Measurements from ENCODE around the gene CEP70.
"Not testable (repeated sequence)": the region's sequence is repeated elsewhere in the genome, so short reads cannot be mapped to it uniquely, and the experiment has no call there.

Gene CEP70

DNA sequence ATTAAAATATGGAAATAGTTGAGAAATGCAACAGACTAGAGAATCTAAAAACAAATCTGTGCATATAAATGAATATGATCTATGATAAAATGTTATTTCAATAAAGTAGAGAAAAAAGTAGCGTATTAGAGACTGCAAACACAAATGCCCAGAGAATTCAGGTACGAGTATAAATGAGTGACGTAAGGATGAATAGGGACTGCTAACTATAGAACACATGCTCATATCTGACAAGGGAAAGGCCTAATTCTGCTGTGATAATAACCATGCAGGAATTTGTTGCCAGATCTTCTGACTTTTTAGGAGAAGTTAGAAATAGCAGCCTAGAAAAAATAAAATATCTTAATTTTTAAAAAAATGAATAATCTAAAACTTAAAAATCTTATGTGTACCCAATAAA, 86.5 kb downstream of the CEP70 start:
- no peak for DNase-seq

DNA sequence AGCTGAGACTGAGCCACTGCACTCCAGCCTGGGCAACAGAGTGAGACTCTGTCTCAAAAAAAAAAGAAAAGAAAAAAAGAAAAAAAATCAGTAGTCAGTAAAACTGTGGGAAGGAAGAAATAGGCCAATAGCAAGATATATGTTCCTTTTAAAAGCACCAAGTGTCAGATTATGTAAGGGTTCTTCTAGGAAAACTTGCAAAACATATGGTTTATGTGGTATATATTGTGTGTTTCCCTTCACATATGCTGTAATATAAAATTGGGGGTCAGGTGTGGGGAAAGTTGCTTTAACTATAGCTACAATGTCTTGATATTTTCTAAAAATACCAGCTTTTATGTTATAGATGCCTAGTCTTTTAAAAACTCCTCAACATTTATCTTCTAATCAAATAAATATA, 95.1 kb downstream of the CEP70 start:
- no peak for DNase-seq

DNA sequence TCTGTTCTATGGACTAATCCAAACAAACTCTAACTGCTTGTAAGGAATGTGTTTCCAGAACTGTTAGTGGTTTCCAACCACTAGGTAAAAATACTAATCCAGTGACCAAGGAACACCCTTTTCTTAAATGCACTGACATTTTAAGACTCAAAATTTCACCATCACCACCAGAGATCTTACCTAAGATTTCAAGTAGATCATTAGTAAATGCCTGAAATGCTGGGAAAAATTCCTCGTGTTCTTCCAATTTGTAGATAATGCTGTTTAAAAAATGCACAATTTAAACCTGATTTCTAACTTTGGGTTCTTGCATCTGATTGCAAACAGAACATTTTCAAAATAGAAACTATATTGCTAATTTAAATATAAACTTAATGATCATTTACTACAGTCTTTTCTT, 96.2 kb downstream of the CEP70 start:
- DNase-seq, result no peak

DNA sequence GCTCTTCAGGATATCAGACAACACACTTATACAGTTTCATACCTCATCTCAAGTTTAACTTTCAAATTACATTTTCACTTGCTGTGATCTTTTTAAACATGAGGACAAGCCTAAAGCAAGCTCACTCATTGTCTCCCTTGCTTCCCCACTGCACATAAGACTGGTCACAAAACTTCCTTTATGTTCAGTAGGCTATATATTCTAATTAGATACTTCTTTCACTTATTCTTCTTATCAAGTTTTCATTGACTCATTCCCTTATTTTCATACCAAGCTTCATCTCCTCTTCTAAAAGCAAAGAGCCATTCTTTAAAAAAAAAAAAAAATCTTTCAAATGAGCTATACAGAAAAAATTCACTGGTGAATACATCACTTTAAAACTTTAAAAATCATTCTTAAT, 97.0 kb downstream of the CEP70 start:
- DNase-seq, result no peak

DNA sequence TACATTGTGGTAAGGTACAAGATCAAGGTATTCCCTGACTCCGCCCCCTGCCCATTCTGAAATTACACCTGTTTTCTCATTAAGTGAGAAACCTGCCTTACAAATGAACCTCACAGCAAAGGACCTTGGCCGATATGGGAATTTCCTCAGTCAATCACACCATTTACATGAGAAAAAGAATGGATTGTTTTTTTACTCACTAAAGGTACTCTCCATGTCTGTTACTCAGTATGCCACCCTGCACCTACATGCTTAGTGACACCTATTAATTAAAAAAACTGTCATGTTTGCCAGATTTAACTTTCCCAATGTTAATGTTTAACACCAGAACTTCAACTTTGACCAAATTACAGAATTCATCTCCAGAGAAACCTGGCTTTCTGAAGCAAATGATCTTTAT, 97.6 kb downstream of the CEP70 start:
- no peak for DNase-seq

DNA sequence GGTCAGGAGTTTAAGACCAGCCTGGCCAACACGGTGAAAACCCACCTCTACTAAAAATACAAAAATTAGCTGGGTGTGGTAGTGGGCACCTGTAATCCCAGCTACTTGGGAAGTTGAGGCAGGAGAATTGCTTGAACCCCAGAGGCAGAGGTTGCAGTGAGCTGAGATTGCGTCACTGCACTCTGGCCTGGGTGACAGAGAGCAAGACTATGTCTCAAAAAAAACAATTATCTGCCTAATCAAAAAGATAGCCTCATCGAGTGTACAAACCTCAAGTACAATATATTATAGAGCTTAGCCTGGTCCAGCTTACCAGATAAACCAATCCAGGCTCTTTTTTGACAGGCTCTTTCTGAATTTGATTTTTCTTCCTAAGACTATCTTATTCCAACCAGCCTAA, 98.4 kb downstream of the CEP70 start:
- not testable (repeated sequence) for DNase-seq

DNA sequence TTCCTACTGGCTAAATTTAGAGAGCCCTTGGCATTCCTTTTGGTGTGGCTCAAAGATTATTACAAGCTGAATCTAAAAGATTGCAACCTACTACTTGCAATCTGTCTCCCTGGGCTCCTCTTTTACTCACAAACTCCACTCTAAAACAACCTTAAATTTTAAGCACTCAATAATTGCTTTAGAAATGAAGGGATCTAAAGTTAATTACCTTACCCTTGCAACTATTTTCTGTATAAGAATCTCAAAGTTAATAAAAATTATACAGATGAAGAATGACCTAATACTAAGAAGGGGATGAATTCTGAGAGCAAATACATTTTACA, 99.5 kb downstream of the CEP70 start:
- no peak for DNase-seq

DNA sequence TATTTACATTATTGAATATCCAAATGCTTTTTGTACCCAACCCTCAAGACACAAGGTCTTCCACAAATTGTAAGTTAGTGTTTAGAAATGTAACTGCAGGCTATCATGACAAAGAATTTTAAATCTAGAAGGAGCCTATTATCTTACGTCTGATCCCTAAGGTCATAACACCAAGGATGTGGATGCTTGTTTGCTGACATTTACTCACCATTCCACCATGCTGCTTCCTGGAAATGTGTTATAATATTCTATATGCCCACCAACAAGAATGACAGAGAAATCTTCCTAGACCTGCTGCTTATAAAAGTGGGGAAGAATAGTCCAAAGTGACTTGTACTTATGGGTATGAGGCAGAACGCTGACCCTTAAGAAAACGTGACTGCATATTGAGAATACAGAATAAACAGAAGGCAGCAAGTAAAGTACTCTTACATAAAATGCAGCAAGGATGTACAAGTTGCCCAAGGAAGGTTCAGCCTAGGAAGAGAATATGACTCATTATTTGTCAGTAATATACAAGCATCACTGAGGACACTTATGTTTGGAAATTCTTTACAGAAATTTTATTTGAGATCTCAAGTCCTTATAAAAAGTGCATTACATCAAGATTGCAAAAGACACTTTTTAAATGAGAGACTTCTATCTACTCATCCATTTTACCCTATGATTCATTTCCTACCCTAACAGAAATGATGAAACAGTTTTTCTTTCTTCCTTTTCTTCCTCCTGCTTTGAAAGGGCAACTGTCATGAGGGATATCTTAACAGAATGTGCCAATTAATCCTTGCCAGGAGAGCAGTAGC, 100.1 kb downstream of the CEP70 start:
- DNase-seq, result no peak

DNA sequence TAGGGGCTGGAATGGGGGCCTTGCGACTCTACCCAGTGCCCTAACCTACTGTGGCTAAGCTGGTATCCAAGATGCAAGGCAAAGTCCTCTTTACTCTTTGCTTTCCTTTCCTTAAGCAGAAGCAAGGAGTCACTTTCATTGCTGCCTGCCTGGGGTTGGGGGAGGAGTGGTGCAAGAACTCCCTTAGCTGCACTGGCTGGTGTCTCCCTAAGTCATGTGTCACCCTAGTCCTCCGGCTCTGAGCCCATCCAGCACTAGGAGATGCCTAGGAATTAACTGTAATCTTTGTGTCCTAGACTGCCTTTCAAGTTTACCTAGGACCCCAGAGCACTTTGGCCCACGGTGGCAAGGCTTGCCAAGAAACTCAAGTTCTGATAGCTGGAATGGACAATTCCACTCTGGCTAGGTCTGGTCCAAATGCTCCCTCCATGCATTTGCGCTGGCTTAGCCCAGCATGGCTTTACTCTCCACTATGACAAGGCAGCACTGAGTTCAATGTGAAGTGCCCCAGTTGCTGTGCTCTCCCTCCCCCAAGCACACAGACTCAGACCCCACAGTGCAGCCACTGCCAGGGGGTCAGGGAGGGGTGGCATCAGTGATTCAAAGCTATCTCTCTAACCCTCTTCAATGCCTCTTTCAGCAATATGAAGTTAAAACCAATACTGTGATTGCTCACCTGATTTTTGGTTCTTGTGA, 100.9 kb downstream of the CEP70 start:
- DNase-seq, result no peak

DNA sequence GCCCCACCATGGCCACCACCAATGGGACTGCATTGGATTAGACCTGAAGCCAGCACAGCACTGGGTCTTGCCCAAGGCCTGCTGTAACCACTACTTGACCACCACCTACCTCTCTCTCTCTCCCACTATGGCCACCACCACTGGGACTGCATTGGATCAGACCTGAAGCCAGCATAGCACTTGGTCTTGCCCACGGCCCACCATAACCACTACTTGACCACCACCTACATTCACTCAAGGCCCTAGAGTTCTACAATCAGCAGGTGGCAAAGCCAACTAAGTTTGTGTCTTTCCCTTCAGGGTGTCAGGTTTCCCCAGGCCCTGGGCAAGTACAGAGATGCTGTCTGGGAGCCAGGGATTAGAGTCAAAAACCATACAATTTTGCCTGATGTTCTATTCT, 102.1 kb downstream of the CEP70 start:
- no peak for DNase-seq

DNA sequence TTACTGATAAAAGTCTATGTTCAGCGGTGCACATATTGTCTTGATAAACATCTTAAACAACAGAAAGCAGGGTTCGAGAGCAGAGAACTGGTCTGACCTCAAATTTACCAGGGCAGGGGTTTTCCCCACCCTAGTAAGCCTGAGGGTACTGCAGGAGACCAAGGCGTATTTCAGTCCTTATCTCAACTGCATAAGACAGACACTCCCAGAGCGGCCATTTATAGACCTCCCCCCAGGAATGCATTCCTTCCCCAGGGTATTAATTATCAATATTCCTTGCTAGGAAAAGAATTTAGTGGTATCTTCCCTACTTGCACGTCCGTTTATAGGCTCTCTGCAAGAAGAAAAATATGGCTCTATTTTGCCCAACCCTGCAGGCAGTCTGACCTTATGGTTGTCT, 107.5 kb downstream of the CEP70 start:
- DNase-seq, result not testable (repeated sequence)

DNA sequence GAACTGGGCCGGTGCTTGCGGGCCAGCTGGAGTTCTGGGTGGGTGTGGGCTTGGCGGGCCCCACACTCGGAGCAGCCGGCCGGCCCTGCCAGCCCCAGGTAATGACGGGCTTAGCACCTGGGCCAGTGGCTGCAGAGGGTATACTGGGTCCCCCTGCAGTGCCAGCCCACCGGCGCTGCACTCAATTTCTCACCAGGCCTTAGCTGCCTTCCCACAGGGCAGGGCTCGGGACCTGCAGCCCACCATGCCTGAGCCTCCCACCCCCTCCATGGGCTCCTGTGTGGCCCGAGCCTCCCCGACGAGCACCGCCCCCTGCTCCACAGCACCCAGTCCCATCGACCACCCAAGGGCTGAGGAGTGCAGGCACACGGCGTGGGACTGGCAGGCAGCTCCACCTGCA, 109.4 kb downstream of the CEP70 start:
- DNase-seq, result not testable (repeated sequence)

DNA sequence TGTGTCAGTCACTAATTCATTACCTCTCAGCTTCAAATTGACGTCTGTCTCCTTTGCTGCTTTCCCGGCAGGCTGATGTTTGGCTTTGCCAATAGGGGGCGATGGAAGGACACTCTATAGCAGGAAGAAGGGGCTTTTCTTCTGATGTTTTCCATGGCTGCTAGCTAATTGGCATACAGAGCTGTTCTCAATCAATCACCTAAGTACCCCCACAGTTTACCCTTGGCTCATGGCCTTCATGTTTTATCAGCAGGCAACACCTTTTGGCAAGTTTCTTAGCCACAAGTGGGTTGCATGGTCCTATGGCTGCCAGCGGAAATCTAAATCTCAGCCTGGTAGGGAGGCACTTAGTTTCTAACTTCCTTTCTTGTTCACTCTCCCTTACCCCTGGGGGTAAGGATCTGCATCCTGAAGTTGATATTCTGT, 114.6 kb downstream of the CEP70 start:
- DNase-seq, result no peak

DNA sequence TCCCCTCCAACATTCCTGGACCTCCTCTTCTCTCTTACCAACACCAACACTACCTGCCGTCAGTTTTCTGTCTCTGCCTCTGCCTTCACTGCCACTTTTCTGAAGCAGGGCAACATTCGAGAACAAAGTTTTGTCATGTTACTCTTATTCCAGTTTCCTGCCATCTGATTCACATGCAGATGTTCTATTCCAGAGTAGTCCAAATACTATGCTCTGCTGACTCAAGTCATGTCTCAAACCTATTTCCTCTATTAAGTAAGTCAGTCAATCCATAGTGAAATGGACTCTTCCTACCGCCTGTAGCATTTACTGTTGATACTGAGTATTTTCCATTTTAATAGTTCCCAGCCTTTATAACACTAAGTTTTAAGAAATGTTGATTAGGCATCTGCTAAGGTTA, 116.3 kb downstream of the CEP70 start:
- no peak for DNase-seq

DNA sequence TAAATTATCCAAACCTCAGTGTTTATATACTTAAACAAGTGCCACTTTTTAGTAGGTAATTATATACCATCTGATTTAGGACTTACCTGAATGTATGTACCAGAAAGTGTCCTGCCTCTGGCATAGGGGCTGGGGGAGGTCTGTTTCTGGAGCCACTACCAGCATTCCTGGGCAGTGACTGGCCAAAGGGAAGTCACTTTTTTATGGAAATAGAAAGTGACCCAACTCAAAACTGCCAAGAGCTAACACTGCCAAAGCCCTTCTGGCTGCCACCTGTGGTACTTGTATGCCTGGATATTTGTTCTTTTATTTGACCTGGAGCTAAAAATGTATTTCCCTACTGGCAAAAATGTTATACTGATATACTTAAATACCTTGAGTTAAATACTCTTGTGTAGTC, 116.9 kb downstream of the CEP70 start:
- DNase-seq, result no peak

DNA sequence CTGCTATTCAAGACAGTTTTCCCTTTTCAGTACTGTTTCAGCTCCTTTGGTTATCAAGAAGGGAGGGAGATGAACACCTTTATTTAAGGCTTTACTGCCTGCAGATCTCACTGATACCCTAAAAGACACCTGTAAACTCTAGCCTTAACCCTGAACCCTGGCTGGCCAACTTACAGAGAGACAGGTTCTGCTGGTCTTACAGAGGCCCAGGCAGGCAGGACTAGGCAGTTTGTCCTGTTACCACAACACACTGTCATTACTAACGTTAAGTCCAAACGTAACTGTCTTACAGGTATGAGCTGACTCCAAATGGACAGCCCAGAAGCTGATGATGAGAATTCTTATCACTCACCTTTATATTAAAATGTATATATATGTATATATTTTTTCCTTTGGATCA, 117.5 kb downstream of the CEP70 start:
- DNase-seq, result no peak

DNA sequence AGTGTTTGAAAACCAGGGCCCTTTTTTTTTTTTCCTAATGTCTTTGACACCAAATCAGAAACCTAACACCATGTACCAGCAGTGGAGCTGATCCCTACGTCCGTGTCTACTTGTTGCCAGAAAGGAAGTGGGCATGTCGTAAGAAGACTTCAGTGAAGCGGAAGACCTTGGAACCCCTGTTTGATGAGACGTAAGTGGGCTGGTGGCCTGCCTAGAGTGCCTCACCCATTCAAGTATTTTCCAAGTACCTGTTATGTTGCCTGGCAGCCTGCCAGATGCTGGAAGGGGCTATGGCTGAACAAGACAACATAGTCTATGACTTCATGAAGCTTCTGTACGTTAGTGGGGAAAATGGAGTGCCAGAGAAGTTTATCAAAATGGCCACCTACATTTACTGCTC, 119.9 kb downstream of the CEP70 start:
- no peak for DNase-seq

DNA sequence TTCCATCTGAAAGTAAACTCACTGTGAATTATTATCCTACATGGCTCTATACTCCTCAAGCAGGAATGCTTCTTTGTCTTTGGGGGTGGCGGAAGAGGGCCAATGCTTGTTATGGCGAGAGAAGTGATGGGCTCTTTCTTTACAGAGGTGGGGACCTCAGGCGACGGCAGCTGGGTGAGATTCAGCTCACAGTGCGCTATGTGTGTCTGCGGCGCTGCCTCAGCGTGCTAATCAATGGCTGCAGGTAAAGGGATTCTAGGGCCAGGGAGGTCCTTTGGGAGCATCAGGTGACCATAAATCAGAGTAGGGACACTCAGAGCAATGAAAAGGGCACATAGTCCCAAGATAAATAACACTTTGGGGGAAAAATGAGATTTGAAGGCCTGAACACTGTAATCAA, 120.7 kb downstream of the CEP70 start:
- no peak for DNase-seq

DNA sequence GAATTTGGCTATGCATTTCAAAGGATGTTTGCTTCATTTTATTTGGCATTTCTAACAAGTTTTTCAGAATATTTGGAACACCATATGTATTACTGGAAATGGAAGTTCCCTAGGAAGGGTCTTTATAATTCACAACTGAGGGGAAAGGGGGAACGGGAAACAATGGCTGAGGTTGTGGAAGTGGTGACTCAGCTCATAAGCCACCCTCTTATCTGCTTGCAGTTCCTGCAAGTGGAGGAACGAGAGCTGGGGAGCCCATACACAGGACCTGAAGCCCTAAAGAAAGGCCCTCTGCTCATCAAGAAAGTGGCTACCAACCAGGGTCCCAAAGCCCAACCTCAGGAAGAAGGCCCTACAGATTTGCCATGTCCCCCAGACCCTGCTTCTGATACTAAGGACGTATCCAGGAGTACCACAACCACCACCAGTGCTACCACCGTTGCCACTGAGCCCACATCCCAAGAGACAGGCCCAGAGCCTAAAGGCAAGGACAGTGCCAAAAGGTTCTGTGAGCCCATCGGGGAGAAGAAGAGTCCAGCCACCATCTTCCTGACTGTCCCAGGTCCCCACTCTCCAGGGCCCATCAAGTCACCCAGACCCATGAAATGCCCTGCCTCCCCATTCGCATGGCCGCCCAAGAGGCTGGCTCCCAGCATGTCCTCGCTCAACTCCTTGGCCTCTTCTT, 121.8 kb downstream of the CEP70 start:
- no peak for DNase-seq

DNA sequence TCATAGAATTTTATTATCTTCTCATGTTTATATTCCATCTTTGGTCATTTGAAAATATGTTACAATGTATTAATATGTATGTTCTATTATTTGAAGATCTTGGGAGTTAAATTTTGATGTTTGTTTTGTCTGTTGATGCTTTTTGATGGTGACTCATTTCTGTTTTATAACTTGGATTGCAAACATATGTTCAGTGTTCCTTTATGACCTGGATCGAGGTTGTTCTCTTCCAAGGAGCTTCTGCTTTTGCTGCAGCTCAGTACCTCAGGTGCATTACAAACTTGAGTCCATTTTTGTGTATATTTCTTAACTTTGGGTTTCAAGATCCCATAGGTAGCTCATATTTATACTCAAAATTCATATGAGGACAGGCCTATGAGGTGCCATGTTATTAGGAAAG, 122.6 kb downstream of the CEP70 start:
- DNase-seq, result no peak

DNA sequence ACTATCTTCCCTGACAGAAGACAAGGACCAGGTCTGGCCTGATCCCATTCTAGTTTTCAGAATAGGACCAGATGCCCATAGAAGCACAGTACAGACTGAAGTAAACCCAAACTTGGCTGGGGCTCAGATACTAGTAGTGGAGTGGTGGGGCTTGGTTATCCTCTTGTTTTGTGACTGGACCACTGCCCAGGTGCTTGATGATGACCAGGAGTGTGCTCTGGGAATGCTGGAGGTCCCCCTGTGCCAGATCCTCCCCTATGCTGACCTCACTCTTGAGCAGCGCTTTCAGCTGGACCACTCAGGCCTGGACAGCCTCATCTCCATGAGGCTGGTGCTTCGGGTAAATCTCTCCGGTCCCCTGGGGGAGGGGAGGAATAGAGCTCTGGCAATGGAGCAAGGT, 123.4 kb downstream of the CEP70 start:
- no peak for DNase-seq

DNA sequence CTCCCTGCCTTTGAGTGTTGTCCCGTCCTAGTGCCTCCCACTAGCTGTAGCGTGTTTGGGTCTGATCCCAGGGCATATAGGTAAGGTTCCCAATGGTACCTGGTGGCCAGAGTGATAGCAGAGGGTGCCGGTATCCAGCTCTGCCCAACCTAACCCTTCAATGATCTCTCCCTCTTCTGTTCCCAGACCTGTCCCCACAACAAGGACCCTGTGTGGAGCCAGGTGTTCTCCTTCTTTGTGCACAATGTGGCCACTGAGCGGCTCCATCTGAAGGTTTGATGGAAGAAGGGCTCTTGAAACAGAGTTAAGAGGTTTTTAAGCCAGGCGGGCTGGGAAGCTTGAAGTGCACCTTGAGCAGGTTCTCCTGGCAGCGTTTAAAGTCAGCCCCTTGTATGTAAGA, 124.2 kb downstream of the CEP70 start:
- DNase-seq, result no peak

DNA sequence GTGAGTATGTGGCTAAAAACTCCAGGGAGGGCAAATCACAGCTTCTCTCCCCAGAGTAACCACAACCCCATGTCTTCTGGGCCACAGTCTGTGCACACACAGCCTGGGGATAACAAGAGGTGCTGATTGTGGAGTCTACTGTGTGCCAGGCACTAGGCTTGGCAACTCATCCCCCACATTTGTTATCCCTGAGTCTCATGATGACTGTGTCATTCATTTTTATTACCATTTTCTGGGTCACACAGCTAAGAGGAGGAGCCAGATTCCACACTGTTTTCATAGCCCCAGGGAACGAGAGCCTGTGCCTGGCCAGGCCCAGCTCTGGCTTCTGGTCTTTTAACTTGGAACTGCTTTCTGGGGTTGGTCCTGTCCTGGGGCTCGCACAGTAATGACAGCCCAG, 125.2 kb downstream of the CEP70 start:
- DNase-seq, result no peak

DNA sequence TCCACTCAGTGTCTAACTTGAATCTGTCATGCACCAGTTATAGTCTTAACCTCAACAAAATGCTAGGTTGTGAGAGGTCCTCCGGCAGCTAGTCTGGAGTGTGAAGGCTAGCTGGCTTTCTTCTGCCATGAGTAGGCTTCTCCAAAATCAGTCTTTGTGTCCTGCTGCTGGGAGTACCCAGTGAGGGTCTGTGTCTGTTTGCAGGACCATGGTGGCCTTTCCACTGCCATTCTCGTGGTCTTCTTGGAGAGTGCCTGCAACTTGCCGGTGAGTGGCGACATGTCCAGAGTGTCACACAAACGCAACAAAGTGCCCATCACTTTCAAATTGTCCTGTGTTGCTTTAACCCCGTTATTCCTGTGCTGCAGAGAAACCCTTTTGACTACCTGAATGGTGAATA, 125.6 kb downstream of the CEP70 start:
- no peak for DNase-seq

Measured in activated T-cell treated with anti-CD3 and anti-CD28 coated beads for 4 hours (primary cell).